NCI-H1436 (cell line): ENCODE results near the gene GOLGA6L10.
"Not testable (repeated sequence)": the region's sequence is repeated elsewhere in the genome, so short reads cannot be mapped to it uniquely, and the experiment has no call there.

Experiments
- DNase-seq: peaks from one replicate; lab custom pipeline; 2025; lab: John Stamatoyannopoulos, UW

Gene GOLGA6L10

DNA sequence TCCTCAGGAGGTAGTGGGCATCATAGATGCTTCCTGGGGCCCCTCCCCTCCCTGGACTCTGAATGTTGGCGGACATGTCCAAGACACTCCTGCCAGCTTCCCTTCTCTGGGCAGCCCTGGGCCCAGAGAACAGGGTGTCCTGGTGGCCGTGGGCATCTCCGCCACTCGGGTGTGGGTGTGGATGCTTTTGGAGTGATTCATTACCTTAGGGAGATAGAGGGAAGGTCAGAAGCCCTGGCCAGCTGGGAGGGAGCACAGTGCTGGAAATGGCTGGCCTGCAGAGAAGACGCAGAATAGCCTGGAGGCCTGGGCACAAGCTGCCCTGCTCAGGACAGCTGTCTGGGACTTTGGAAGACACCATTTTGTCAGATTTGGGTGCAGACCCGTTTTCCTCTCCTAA lies 48.9 kb downstream of the GOLGA6L10 start:
- not testable (repeated sequence) for DNase-seq

DNA sequence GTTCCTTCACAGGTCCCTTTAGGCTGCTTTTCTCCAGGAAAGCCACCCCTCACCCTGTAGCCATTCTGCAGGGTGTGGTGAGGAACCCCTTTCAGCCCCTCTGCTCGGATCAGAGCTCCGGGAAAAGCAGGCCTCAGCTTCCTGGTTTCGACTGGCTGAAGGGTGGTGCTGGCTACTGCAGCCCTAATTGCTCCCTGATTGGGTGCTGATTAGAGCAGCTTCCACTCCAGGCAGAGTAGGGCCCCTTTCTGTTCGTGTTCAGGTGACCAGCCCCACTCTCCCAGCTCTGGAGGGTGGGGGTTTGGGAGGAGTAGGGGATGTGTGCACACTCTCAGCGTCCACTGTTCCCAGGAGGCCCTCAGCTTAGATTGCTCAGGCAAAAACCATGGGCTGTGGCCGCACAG lies 49.8 kb downstream of the GOLGA6L10 start:
- DNase-seq = not testable (repeated sequence)

DNA sequence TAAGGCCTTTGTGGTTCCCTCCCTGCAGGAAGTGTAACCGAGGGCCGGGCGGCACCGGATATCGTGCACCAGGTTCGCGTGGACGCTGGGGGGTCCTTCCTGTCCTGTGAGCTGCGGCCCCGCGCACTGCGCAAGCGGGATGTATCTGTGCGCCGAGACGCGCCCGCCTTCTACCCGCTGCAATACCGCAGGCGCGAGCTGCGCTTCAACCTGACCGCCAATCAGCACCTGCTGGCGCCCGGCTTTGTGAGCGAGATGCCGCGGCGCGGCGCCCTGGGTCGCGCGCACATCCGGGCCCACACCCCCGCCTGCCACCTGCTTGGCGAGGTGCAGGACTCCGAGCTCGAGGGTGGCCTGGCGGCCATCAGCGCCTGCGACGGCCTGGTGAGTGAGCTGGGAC lies 50.8 kb downstream of the GOLGA6L10 start:
- DNase-seq = no peak

DNA sequence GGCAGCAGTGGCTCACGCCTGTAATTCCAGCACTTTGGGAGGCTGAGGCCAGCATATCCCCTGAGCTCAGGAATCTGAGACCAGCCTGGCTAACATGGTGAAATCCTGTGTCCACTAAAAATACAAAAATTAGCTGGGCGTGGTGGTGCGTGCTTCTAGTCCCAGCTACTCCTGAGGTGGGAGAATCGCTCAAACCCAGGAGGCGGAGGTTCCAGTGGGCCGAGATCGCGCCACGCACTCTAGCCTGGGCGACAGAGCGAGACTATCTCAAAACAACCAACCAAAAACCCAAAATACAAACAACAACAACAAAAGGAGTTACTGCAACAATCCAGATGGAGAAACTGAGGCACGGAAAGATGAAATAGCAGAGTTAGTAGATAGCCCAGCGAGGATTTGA lies 51.2 kb downstream of the GOLGA6L10 start:
- DNase-seq = no peak

DNA sequence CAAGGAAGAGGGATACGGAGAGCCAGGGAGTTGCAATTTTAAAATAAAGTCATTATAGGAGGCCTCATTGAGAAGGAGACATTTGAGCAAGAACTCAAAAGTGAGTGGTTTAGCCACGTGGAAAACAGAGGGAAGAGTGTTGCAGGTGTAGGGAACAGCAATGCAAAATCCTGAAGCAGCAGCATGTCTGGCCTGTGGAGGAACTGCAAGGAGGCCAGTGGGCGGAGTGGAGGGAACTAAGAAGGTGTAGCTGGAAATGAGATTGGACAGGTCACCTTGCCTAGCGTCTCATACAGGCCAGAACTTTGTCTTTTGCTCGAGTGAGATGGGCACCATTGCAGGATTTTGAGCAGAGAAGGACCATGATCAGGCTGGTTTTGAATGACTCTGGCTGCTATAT lies 51.7 kb downstream of the GOLGA6L10 start:
- no peak for DNase-seq

DNA sequence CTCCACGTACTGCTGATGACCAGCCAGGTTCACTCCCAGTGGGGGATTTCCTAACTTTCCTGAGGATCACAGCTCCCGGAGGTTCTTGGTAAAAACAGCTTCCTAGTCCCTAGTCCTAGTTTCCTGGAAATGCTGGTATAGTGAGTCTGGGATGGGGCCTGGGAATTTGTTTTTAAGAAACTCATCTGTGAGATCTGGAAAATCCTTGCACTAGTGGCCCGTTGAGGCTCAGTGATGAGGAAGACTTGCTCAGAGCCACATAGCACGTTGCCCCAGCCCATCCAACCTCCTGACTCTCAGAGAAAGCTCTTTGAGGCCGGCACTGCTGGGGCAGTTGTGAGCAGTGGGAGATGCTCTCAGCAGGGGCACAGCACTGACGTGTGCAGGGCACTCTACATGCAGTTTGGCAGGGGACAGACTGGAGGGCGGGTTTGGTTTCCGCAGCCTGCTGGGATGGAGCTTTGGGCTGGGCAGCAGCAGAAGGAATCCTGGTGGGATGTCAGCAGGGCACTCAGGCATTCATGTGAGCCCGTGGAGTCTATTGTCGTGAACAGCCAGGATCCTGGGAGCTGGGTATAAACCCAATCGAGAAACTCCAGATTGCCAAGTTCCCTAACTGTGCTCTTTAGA lies 55.1 kb downstream of the GOLGA6L10 start:
- DNase-seq = no peak

DNA sequence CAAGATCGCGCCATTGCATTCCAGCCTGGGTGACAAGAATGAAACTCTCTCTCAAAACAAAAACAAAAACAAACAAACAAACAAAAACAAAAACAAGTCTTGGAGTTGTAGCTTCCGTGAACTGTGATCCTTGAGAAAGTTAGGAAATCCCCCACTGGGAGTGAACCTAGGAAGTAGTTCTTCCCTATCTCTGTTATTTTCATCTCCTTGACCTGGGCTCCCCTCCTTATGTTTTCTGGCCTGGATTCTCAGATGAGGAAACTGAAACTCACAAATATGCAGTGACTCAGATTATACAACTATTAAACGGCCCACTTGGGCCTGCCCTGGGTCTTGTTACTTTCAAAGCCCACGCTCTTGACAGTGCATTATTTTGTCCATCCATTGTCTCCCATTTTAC lies 57.0 kb downstream of the GOLGA6L10 start:
- no peak for DNase-seq
